HL-60/S4 treated with phorbol 12-myristate 13-acetate at 8.2 ng/mL for 4 days and 3 days (cell line): ENCODE results near the gene UBE2G2.

Experiments used
- in situ Hi-C: fragments of 300-500 bp; cut with MboI; formaldehyde crosslinking; loops from 2 replicates; pipeline ENCODE4 v1.15.0; 2022; ENCODE audit warnings: low sequenced_read_pairs

Gene UBE2G2

GRCh38 chr21:44792702-44793591 lies 8.7 kb downstream of the UBE2G2 start:
- in situ Hi-C loops = loop anchor here (25.0 kb wide), 1 partner anchor 281 kb away; no protein-coding TSS in a partner anchor

DNA sequence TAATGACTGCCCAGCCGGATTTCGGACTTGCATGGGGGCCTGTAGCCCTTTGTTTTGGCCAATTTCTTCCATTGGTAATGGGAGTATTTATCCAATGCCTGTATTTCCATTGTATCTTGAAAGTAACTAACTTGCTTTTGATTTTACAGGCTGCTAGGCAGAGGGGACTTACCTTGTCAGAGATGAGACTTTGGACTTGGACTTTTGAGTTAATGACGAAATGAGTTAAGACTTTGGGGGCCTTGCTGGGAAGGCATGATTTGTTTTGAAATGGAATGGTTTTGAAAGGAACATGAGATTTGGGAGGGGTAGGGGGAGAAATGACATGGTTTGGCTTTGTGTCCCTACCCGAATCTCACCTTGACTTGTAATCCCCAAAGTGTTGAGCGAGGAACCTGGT lies 9.6 kb downstream of the UBE2G2 start:
- in situ Hi-C loops = loop anchor here (25.0 kb wide), 1 partner anchor 280 kb away; no protein-coding TSS in a partner anchor

DNA sequence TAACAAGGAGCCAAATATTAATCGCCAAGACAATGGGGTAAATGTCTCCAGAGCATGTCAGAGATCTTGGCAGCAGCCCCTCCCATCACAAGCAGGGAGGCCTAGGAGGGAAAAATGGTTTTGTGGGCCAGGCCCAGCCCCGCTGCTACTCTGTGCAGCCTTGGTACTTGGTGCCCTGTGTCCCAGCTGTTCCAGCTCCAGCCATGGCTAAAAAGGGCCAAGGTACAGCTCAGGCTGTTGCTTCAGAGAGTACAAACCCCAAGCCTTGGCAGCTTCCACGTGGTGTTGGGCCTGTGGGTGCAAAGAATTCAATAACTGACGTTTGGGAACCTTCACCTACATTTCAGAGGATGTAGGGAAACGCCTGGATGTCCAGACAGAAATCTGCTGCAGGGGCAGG lies 10.4 kb downstream of the UBE2G2 start:
- in situ Hi-C loops = loop anchor here (25.0 kb wide), 1 partner anchor 279 kb away; no protein-coding TSS in a partner anchor

GRCh38 chr21:44790368-44790767 lies 11.3 kb downstream of the UBE2G2 start:
- in situ Hi-C loops = loop anchor here (25.0 kb wide), 1 partner anchor 278 kb away; no protein-coding TSS in a partner anchor

DNA sequence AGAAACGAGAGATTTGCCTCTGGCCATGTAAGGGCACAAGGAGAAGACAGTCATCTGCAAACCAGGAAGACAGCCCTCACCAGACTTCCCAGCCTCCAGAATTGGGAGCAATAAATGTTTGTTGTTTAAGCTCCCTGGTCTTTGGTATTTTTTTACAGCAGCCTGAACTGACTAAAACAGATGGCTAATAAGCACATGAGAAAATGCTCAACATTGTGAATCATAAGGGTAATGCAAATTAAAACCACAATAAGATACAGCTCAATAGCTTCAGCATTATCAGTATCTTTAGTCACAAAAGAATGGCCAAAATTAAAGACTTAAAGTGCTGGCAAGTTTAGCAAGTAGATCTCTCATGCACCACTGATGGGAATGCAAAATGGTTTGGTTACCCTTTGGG lies 11.7 kb downstream of the UBE2G2 start:
- in situ Hi-C loops = loop anchor here (25.0 kb wide), 1 partner anchor 278 kb away; no protein-coding TSS in a partner anchor

- in situ Hi-C loops = loop anchor here (25.0 kb wide), 1 partner anchor 273 kb away; no protein-coding TSS in a partner anchor
Measured at GRCh38 chr21:44785620-44786335, 15.8 kb downstream of the UBE2G2 start.

- in situ Hi-C loops = loop anchor here (25.0 kb wide), 1 partner anchor 273 kb away; no protein-coding TSS in a partner anchor
Measured at GRCh38 chr21:44784810-44785209, 16.8 kb downstream of the UBE2G2 start.

DNA sequence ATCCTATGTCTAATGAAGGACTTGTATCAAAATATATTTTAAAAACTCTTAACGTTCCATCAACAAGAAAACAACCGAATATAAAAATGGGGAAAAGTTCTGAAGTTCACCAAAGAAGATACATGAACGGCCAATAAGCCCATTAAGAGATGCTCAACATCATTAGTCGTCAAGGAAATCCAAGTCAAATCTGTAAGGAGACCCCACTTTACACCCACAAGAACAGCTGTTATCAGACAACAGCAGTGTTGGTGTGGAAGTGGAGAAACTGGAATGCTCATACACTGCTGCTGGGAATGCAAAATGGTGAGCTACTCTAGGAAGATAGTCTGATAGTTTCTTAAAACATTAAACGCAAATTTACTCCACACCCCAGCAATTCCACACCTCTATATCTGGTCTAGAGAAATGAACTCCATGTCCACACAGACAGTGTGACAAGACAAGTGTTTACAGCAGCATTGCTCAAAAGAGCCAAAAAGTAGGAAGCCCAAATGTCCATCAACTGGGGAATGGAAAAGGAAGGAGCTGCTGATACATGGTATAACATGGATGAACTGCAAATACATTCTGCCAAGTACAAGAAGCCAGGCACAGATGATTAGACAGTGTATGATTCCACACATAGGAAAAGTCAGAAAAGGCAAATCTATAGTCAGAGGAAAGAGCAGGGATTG lies 18.5 kb downstream of the UBE2G2 start:
- in situ Hi-C loops = loop anchor here (25.0 kb wide), 1 partner anchor 271 kb away; no protein-coding TSS in a partner anchor

- in situ Hi-C loops = loop anchor here (25.0 kb wide), 1 partner anchor 269 kb away; no protein-coding TSS in a partner anchor
Measured at GRCh38 chr21:44780767-44781459, 20.7 kb downstream of the UBE2G2 start.

GRCh38 chr21:44780137-44780502 lies 21.5 kb downstream of the UBE2G2 start:
- in situ Hi-C loops = loop anchor here (25.0 kb wide), 1 partner anchor 268 kb away; no protein-coding TSS in a partner anchor

GRCh38 chr21:44779417-44780136 lies 22.0 kb downstream of the UBE2G2 start:
- in situ Hi-C loops = loop anchor here (25.0 kb wide), 1 partner anchor 267 kb away; no protein-coding TSS in a partner anchor

DNA sequence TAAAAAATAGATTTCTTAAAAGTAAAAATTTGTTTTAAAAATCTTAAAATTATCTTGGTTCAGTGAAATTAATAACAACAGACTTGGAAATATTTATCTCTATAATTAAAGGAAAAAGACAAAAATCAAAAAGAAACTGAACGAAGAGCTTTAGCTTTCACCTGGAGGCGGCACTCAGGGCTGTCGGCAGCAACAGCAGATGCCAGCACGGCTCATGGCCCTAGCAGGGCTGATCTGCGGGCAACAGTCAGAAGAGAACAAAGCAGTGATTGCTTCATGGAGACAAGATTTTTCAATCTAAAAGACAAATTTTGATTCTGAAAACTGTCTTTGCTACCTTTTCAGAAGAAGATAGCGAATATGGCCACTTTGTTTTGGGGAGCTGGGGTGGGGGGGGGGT lies 22.6 kb downstream of the UBE2G2 start:
- in situ Hi-C loops = loop anchor here (25.0 kb wide), 1 partner anchor 267 kb away; no protein-coding TSS in a partner anchor

DNA sequence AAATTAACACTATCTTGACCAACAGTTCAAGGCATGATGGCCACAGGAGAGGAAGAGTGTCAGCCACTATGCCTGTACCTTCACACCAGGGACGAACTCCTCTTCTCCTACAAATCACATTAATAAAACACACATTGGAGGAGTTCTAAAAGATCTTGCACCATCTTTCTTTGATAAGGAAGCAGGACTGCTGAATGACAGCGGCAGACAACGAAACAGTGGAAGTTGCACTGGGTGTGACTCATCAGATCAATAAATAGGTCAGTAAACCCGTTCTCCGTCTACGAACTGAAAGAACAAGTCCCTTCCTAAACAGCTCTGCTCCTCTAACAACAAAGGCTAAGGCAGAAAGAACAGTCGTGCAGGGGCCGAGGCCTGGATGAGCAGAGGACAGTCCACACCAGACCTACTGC lies 23.1 kb downstream of the UBE2G2 start:
- in situ Hi-C loops = loop anchor here (25.0 kb wide), 1 partner anchor 266 kb away; no protein-coding TSS in a partner anchor

DNA sequence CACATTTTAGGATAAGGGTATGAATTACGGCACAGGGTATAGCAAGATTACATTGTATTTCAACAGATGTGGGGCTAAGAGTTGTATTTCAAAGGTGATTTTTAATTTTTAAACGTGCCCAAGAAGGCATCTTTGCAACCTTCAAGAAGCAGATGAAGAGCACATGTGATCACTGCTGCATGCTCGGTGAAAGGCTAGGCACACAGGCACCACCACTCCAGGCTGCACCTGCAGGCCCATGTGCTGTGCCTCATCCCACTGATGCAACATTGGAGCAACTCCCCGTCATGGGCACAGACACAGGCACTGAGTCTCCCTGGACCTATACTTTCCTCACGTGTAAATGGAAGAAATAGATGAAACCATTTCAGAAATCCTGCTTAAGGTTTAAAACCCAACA lies 23.5 kb downstream of the UBE2G2 start:
- in situ Hi-C loops = loop anchor here (25.0 kb wide), 1 partner anchor 266 kb away; no protein-coding TSS in a partner anchor

- in situ Hi-C loops = loop anchor here (25.0 kb wide), 1 partner anchor 263 kb away; no protein-coding TSS in a partner anchor
Measured at GRCh38 chr21:44774972-44775371, 26.6 kb downstream of the UBE2G2 start.

- in situ Hi-C loops = no loop called here
Measured at GRCh38 chr21:44773291-44773932, 28.2 kb downstream of the UBE2G2 start.

GRCh38 chr21:44771896-44772525 lies 29.6 kb downstream of the UBE2G2 start:
- in situ Hi-C loops = no loop called here
